SK-N-SH (cell line): ENCODE results near the gene NPTX1. TPM values are rescaled to one million over a fixed set of nuclear protein-coding genes. Genes with fewer than 3 reads are reported as not detected.
A peak's percentile ranks its signal among the peaks of the same experiment; 100 is the strongest.

Source experiments
- CTCF ChIA-PET: fragments of 300-600, 350-600 bp; formaldehyde crosslinking; extraction: SDS; loops from one replicate; lab custom pipeline; 2021; lab: Yijun Ruan, JAX
- POLR2A ChIA-PET: fragments of 350-600 bp; sonication (Branson Sonifier 250); formaldehyde crosslinking; extraction: SDS; loops from one replicate; lab custom pipeline; 2020; ENCODE audit warnings: antibody characterized with exemption, inconsistent platforms; lab: Yijun Ruan, JAX
- DNase-seq: peaks from one replicate; pipeline ENCODE4 v3.0.0; 2012
- H2AFZ ChIP-seq: fragments of 200-600 bp; sonication (generic); 2 replicates; pipeline ENCODE4 v1.8.1; 2016; ENCODE audit warnings: antibody characterized with exemption, mild to moderate bottlenecking, low read depth
- H3F3A ChIP-seq: fragments of 200-600 bp; sonication (generic); replicated peaks from 2 replicates; pipeline ENCODE3; 2016; ENCODE audit warnings: antibody characterized with exemption, mild to moderate bottlenecking; ENCODE audit not compliant: insufficient read depth
- H3K27ac ChIP-seq, 2 experiments: fragments of 200-500 bp in 1 of 2; fragments of 200-600 bp in 1 of 2; sonication (Bioruptor generic) in 1 of 2; sonication (generic), shearing (Covaris generic) in 1 of 2; 2 replicates each; pipeline versions ENCODE4 v1.5.1 to v1.6.1; 2014 to 2016; ENCODE audit warnings: low read depth in 2 of 2, inconsistent platforms in 1 of 2, low read length in 1 of 2, mild to moderate bottlenecking in 1 of 2, mixed read lengths in 1 of 2
- H3K27me3 ChIP-seq: fragments of 200-600 bp; sonication (generic), shearing (Covaris generic); 2 replicates; pipeline ENCODE4 v1.6.1; 2016; ENCODE audit warnings: mixed run types; ENCODE audit not compliant: insufficient read depth
- H3K36me3 ChIP-seq, 2 experiments: fragments of 200-500 bp in 1 of 2; fragments of 200-600 bp in 1 of 2; sonication (Bioruptor generic) in 1 of 2; sonication (generic) in 1 of 2; replicated peaks in 1 of 2; 2 replicates each; pipeline versions ENCODE3 to v1.5.1; 2014 to 2016; ENCODE audit warnings: low read length in 1 of 2, mild to moderate bottlenecking in 1 of 2; ENCODE audit not compliant: insufficient read depth in 2 of 2, control insufficient read depth in 1 of 2
- H3K4me1 ChIP-seq, 2 experiments: fragments of 200-500 bp in 1 of 2; fragments of 200-600 bp in 1 of 2; sonication (Bioruptor generic) in 1 of 2; sonication (generic), shearing (Covaris generic) in 1 of 2; 2 replicates each; pipeline versions ENCODE4 v1.5.1 to v1.6.1; 2014 to 2016; ENCODE audit warnings: low read depth in 1 of 2, low read length in 1 of 2, mixed run types in 1 of 2; ENCODE audit not compliant: insufficient read depth in 2 of 2, control insufficient read depth in 1 of 2
- H3K4me2 ChIP-seq: fragments of 200-600 bp; sonication (generic), shearing (Covaris generic); 2 replicates; pipeline ENCODE4 v1.6.1; 2017; ENCODE audit warnings: mixed run types
- H3K4me3 ChIP-seq, 2 experiments: fragments of 200-500 bp in 1 of 2; fragments of 200-600 bp in 1 of 2; sonication (Bioruptor generic) in 1 of 2; sonication (generic), shearing (Covaris generic) in 1 of 2; 2 replicates each; pipeline versions ENCODE4 v1.5.1 to v1.8.1; 2014 to 2016; ENCODE audit warnings: low read depth in 2 of 2, inconsistent platforms in 1 of 2, low read length in 1 of 2, mild to moderate bottlenecking in 1 of 2, mixed read lengths in 1 of 2, moderate library complexity in 1 of 2
- H3K79me2 ChIP-seq: fragments of 200-600 bp; sonication (generic); 2 replicates; pipeline ENCODE4 v1.8.1; 2017; ENCODE audit warnings: mild to moderate bottlenecking; ENCODE audit not compliant: insufficient read depth
- H3K9ac ChIP-seq: fragments of 200-600 bp; sonication (generic); 2 replicates; pipeline ENCODE4 v1.6.1; 2017; ENCODE audit warnings: mixed run types
- H3K9me2 ChIP-seq: fragments of 200-600 bp; sonication (generic); 2 replicates; pipeline ENCODE4 v1.6.1; 2017; ENCODE audit warnings: mixed run types
- H3K9me3 ChIP-seq: fragments of 200-600 bp; sonication (generic); 2 replicates; pipeline ENCODE4 v1.6.1; 2017; ENCODE audit warnings: mixed run types, mild to moderate bottlenecking, moderate library complexity
- H4K20me1 ChIP-seq: fragments of 200-600 bp; sonication (generic); 2 replicates; pipeline ENCODE4 v1.6.1; 2017; ENCODE audit warnings: mild to moderate bottlenecking, mixed run types; ENCODE audit not compliant: insufficient read depth
- CHD2 ChIP-seq: fragments of 150-350 bp; IDR thresholded peaks from 2 replicates; pipeline ENCODE4 v1.6.1; 2018; ENCODE audit warnings: low read length; ENCODE audit not compliant: partially characterized antibody
- FOSL2 ChIP-seq: IDR thresholded peaks from 2 replicates; pipeline ENCODE4 v1.4.0; 2012; ENCODE audit warnings: low read depth, mild to moderate bottlenecking, moderate library complexity, borderline replicate concordance
- FOXJ3 ChIP-seq: sonication (generic); formaldehyde crosslinking; IDR thresholded peaks from 2 replicates; pipeline ENCODE4 v1.5.1; 2020; ENCODE audit warnings: mild to moderate bottlenecking, missing genetic modification reagents
- GATA2 ChIP-seq: sonication (generic); formaldehyde crosslinking; IDR thresholded peaks from 2 replicates; pipeline ENCODE4 v1.5.0; 2020; ENCODE audit warnings: mild to moderate bottlenecking, missing genetic modification reagents
- MAX ChIP-seq: IDR thresholded peaks from 2 replicates; pipeline ENCODE4 v1.4.0; 2012; ENCODE audit warnings: low read depth
- NFIC ChIP-seq: IDR thresholded peaks from 2 replicates; pipeline ENCODE4 v1.4.0; 2012; ENCODE audit warnings: borderline replicate concordance
- NRF1 ChIP-seq: IDR thresholded peaks from 2 replicates; pipeline ENCODE4 v1.6.1; 2012; ENCODE audit warnings: low read depth, mild to moderate bottlenecking, low read length
- POLR2AphosphoS5 ChIP-seq: IDR thresholded peaks from 2 replicates; pipeline ENCODE4 v1.6.1; 2012; ENCODE audit warnings: low read depth, low read length
- RAD21 ChIP-seq: IDR thresholded peaks from 2 replicates; pipeline ENCODE4 v1.6.1; 2012; ENCODE audit warnings: mild to moderate bottlenecking, low read length
- TCF12 ChIP-seq: IDR thresholded peaks from 2 replicates; pipeline ENCODE4 v1.4.0; 2012
- TEAD4 ChIP-seq: IDR thresholded peaks from 2 replicates; pipeline ENCODE4 v1.4.0; 2012; ENCODE audit warnings: mild to moderate bottlenecking, borderline replicate concordance; ENCODE audit not compliant: insufficient read depth
- WGBS: methylation state at CpG from one replicate; pipeline ENCODE4 v1.1.6; 2017; ENCODE audit warnings: low lambda C conversion rate; 5-methylcytosine and 5-hydroxymethylcytosine counted together
- polyA plus RNA-seq, 3 experiments: library from polyadenylated mRNA; depleted of rRNA; stranded (reverse); fragments of >200 nt; gene quantifications; 2 replicates each; pipeline ENCODE4 v1.2.3, GENCODE V29; 2012
- TF ChIP-seq, protein P1 (sequence below): IDR thresholded peaks from 2 replicates; pipeline ENCODE4 v1.6.1; 2012; ENCODE audit warnings: mild to moderate bottlenecking, low read depth, low read length, moderate library complexity

The NPTX1 gene
- polyA plus RNA-seq, 1 of the 3 experiments (the other 2 are of a cell fraction) = 0.05 TPM

- no peaks in the 10 kb centered on the region for H3K36me3 ChIP-seq
- CTCF ChIA-PET = interaction anchor here (0.5 to 3.6 kb wide), 6 partner anchors 25 to 716 kb away, joined by 3 to 12 read pairs (median 4); no protein-coding TSS in a partner anchor
- POLR2A ChIA-PET = no interaction called here
- H3K27me3 ChIP-seq = no peaks in the 10 kb centered on the region
- H3K9me3 ChIP-seq = no peaks in the 10 kb centered on the region
- 86% methylated on average over 4 of the region's 14 CpGs for WGBS
- no peak for DNase-seq
- no peak overlapping the region for H3K9ac ChIP-seq
- H3K9me2 ChIP-seq = no peaks in the 10 kb centered on the region
- H3K79me2 ChIP-seq = peaks cover 6% of the 10 kb centered on the region; the same call in 1 of the 2 replicates
- peaks cover 0 to 34% of the 10 kb centered on the region in 2 experiments; a peak in 1 of 4 replicates for H3K4me1 ChIP-seq
- no peak for TF ChIP-seq FOXJ3
- TF ChIP-seq CHD2 = no peak
- TF ChIP-seq TCF12 = no peak
- no peak for TF ChIP-seq MAX
- no peak for TF ChIP-seq FOSL2
- peaks cover 5% of the 10 kb centered on the region for H3F3A ChIP-seq
- no peaks in the 10 kb centered on the region for H4K20me1 ChIP-seq
- H3K4me2 ChIP-seq = no peak overlapping the region
- H2AFZ ChIP-seq = no peak overlapping the region
- H3K27ac ChIP-seq = peak overlapping the region in 1 of 2 experiments; percentile 1; a peak in 1 of 4 replicates
- H3K4me3 ChIP-seq = no peak overlapping the region
Observed at GRCh38 chr17:80452173-80452915, 24.1 kb downstream of the NPTX1 start.

DNA sequence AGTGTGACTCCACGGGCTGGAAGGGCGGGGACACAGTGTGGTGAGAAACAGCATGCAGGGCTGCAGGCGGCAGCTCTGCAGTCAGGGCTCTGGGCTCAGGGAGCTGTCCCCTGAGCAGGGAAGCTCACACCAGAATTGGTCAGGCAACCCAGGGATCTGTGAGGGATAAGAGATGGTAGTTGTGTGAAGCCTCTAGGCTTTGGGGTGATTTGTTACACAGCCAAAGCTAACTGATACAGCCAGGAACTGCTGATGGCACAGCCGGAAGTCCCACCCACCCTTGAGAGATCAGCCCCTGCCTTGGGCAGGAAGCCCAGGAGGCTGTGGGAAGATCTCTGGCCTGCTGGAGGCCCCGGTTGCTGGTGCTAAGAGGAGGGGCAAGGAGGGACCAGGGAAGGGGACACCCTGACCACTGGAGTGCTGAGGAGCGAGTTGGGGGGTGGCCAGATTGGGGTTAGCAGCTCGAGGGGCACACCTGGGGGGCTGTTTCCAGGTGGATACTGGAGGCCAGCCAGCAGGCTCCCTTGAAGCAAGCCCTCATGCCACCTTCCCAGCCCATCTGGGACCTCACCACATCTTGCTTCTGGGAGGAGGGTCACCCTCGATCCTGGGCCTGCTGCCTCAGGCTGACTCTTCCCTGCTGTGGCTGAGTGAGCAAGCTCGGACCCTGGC, 25.2 kb downstream of the NPTX1 start:
- WGBS = 74% methylated on average over 9 of the region's 9 CpGs
- ChIA-PET POLR2A (no interaction called here), CTCF (interaction anchor here (0.9 to 2.6 kb wide), 3 partner anchors 24 to 651 kb away, joined by 3 to 10 read pairs (median 3); no protein-coding TSS in a partner anchor)
- no peaks in the 10 kb centered on the region for H4K20me1 ChIP-seq
- H3K9ac ChIP-seq = no peak overlapping the region
- H3K9me2 ChIP-seq = no peaks in the 10 kb centered on the region
- peaks cover 0 to 34% of the 10 kb centered on the region in 2 experiments; a peak in 1 of 4 replicates for H3K4me1 ChIP-seq
- H3K4me2 ChIP-seq = no peak overlapping the region
- no peaks in the 10 kb centered on the region for H3K9me3 ChIP-seq
- no peak overlapping the region for H3K4me3 ChIP-seq
- peaks cover 5% of the 10 kb centered on the region for H3F3A ChIP-seq
- no peaks in the 10 kb centered on the region for H3K27me3 ChIP-seq
- TF ChIP-seq RAD21 (no peak), MAX (no peak), TEAD4 (no peak), NFIC (no peak), POLR2AphosphoS5 (no peak), NRF1 (no peak), GATA2 (CRISPR knock-in tag) (no peak)
- TF ChIP-seq, protein P1, sequence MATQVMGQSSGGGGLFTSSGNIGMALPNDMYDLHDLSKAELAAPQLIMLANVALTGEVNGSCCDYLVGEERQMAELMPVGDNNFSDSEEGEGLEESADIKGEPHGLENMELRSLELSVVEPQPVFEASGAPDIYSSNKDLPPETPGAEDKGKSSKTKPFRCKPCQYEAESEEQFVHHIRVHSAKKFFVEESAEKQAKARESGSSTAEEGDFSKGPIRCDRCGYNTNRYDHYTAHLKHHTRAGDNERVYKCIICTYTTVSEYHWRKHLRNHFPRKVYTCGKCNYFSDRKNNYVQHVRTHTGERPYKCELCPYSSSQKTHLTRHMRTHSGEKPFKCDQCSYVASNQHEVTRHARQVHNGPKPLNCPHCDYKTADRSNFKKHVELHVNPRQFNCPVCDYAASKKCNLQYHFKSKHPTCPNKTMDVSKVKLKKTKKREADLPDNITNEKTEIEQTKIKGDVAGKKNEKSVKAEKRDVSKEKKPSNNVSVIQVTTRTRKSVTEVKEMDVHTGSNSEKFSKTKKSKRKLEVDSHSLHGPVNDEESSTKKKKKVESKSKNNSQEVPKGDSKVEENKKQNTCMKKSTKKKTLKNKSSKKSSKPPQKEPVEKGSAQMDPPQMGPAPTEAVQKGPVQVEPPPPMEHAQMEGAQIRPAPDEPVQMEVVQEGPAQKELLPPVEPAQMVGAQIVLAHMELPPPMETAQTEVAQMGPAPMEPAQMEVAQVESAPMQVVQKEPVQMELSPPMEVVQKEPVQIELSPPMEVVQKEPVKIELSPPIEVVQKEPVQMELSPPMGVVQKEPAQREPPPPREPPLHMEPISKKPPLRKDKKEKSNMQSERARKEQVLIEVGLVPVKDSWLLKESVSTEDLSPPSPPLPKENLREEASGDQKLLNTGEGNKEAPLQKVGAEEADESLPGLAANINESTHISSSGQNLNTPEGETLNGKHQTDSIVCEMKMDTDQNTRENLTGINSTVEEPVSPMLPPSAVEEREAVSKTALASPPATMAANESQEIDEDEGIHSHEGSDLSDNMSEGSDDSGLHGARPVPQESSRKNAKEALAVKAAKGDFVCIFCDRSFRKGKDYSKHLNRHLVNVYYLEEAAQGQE = no peak
- H3K79me2 ChIP-seq = peaks cover 6% of the 10 kb centered on the region; the same call in 1 of the 2 replicates
- no peak for DNase-seq
- H3K36me3 ChIP-seq = no peaks in the 10 kb centered on the region
- no peak overlapping the region for H2AFZ ChIP-seq
- H3K27ac ChIP-seq = no peak overlapping the region
